HepG2 (cell line): ENCODE results near the gene GLO1. TPM values are rescaled to one million over a fixed set of nuclear protein-coding genes. Genes with fewer than 3 reads are reported as not detected.

ENCODE experiments used
- ARHGAP35 ChIP-seq: sonication (generic); formaldehyde crosslinking; IDR thresholded peaks from 2 replicates; pipeline ENCODE4 v1.9.0; 2022; ENCODE audit warnings: mild to moderate bottlenecking, inconsistent platforms, moderate library complexity, missing genetic modification reagents, borderline replicate concordance
- E2F1 ChIP-seq: sonication (generic); formaldehyde crosslinking; IDR thresholded peaks from 2 replicates; pipeline ENCODE4 v1.5.0; 2020; ENCODE audit warnings: missing genetic modification reagents
- HNRNPL ChIP-seq: fragments of 200-400 bp; formaldehyde crosslinking; IDR thresholded peaks from 2 replicates; pipeline ENCODE4 v1.6.1; 2017; ENCODE audit warnings: mild to moderate bottlenecking, low read depth, low read length
- KLF9 ChIP-seq: IDR thresholded peaks from 2 replicates; pipeline ENCODE4 v1.6.1; 2016; ENCODE audit warnings: low read depth
- NFATC3 ChIP-seq: sonication (generic); formaldehyde crosslinking; IDR thresholded peaks from 2 replicates; pipeline ENCODE4 v1.5.1; 2020; ENCODE audit warnings: mild to moderate bottlenecking, missing genetic modification reagents
- PBX3 ChIP-seq: sonication (generic); formaldehyde crosslinking; IDR thresholded peaks from 2 replicates; pipeline ENCODE4 v1.8.1; 2023; ENCODE audit warnings: missing genetic modification reagents, inconsistent platforms, borderline replicate concordance
- SIN3B ChIP-seq: fragments of 150-350 bp; IDR thresholded peaks from 2 replicates; pipeline ENCODE4 v1.6.1; 2014; ENCODE audit warnings: low read length
- TFDP2 ChIP-seq: sonication (generic); formaldehyde crosslinking; IDR thresholded peaks from 2 replicates; pipeline ENCODE4 v1.4.0; 2020; ENCODE audit warnings: missing genetic modification reagents
- TMF1 ChIP-seq: sonication (generic); formaldehyde crosslinking; IDR thresholded peaks from 2 replicates; pipeline ENCODE4 v1.8.1; 2022; ENCODE audit warnings: low read depth, missing genetic modification reagents
- ZBTB14 ChIP-seq: sonication (generic); formaldehyde crosslinking; IDR thresholded peaks from 2 replicates; pipeline ENCODE4 v1.4.0; 2020; ENCODE audit warnings: missing genetic modification reagents
- ZC3H4 ChIP-seq: sonication (generic); formaldehyde crosslinking; IDR thresholded peaks from 2 replicates; pipeline ENCODE4 v1.4.0; 2020; ENCODE audit warnings: missing genetic modification reagents, borderline replicate concordance
- ZNF121 ChIP-seq: sonication (generic); formaldehyde crosslinking; IDR thresholded peaks from 2 replicates; pipeline ENCODE4 v1.5.0; 2020; ENCODE audit warnings: mild to moderate bottlenecking, missing genetic modification reagents
- ZNF496 ChIP-seq: sonication (generic); formaldehyde crosslinking; IDR thresholded peaks from 2 replicates; pipeline ENCODE4 v1.8.1; 2023; ENCODE audit warnings: mild to moderate bottlenecking, moderate library complexity, missing genetic modification reagents; ENCODE audit not compliant: insufficient replicate concordance
- ZNF580 ChIP-seq: IDR thresholded peaks from 2 replicates; pipeline ENCODE4 v1.6.1; 2016; ENCODE audit warnings: low read depth, borderline replicate concordance
- ZNF670 ChIP-seq: sonication (generic); formaldehyde crosslinking; IDR thresholded peaks from 2 replicates; pipeline ENCODE4 v1.8.0; 2022; ENCODE audit warnings: mild to moderate bottlenecking, missing genetic modification reagents, borderline replicate concordance
- ZNF816 ChIP-seq: sonication (generic); formaldehyde crosslinking; IDR thresholded peaks from 2 replicates; pipeline ENCODE4 v1.8.0; 2022; ENCODE audit warnings: missing genetic modification reagents, mild to moderate bottlenecking, borderline replicate concordance
- polyA plus RNA-seq, 8 experiments: library from polyadenylated mRNA; depleted of rRNA in 3 of 8; stranded (reverse) in 7 of 8; unstranded in 1 of 8; fragments of >200 nt; fragmentation: Illumina TruSeq in 4 of 8; extraction: Trizol in 4 of 8; gene quantifications; 2 replicates each; pipeline versions ENCODE4 v1.2.1 to v1.2.3, GENCODE V29; 2011 to 2016; ENCODE audit warnings: low read depth in 4 of 8, missing spikeins in 1 of 8, mixed read lengths in 1 of 8; ENCODE audit not compliant: insufficient read depth in 1 of 8
- total RNA-seq, 5 experiments: library from RNA; depleted of rRNA; stranded (reverse); fragments of >200 nt; fragmentation: Illumina TruSeq; extraction: Trizol; gene quantifications; 2 replicates each; pipeline ENCODE4 v1.2.3, GENCODE V29; 2016; ENCODE audit warnings: low read depth in 1 of 5
- TF ChIP-seq, protein P1 (sequence below): IDR thresholded peaks from 2 replicates; pipeline ENCODE4 v1.4.0; 2020; ENCODE audit warnings: mild to moderate bottlenecking, missing genetic modification reagents
- TF ChIP-seq, protein P2 (sequence below), 2 experiments: fragments of 450-650 bp in 1 of 2; sonication (generic) in 1 of 2; formaldehyde crosslinking; IDR thresholded peaks; 2 replicates each; pipeline versions ENCODE4 v1.5.0 to v1.8.0; 2020 to 2022; ENCODE audit warnings: mild to moderate bottlenecking in 1 of 2, missing genetic modification reagents in 1 of 2

The GLO1 gene
- total and polyA plus RNA-seq, 2 of the 13 experiments (the other 11 are each of a cell fraction or from before 2014, with no cell fraction given) = 77.1 to 177 TPM

- TF ChIP-seq, protein P1, sequence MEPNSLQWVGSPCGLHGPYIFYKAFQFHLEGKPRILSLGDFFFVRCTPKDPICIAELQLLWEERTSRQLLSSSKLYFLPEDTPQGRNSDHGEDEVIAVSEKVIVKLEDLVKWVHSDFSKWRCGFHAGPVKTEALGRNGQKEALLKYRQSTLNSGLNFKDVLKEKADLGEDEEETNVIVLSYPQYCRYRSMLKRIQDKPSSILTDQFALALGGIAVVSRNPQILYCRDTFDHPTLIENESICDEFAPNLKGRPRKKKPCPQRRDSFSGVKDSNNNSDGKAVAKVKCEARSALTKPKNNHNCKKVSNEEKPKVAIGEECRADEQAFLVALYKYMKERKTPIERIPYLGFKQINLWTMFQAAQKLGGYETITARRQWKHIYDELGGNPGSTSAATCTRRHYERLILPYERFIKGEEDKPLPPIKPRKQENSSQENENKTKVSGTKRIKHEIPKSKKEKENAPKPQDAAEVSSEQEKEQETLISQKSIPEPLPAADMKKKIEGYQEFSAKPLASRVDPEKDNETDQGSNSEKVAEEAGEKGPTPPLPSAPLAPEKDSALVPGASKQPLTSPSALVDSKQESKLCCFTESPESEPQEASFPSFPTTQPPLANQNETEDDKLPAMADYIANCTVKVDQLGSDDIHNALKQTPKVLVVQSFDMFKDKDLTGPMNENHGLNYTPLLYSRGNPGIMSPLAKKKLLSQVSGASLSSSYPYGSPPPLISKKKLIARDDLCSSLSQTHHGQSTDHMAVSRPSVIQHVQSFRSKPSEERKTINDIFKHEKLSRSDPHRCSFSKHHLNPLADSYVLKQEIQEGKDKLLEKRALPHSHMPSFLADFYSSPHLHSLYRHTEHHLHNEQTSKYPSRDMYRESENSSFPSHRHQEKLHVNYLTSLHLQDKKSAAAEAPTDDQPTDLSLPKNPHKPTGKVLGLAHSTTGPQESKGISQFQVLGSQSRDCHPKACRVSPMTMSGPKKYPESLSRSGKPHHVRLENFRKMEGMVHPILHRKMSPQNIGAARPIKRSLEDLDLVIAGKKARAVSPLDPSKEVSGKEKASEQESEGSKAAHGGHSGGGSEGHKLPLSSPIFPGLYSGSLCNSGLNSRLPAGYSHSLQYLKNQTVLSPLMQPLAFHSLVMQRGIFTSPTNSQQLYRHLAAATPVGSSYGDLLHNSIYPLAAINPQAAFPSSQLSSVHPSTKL (CRISPR knock-in tag) = peak; percentile 11; the same call in 1 of the 2 replicates
- TF ChIP-seq PBX3 (CRISPR knock-in tag) = no peak
- no peak for TF ChIP-seq ZNF121 (CRISPR knock-in tag)
- TF ChIP-seq SIN3B = no peak
- TF ChIP-seq HNRNPL = no peak
- no peak; the same call in 1 of the 2 replicates for TF ChIP-seq NFATC3 (CRISPR knock-in tag)
- peak; percentile 9 for TF ChIP-seq KLF9 (CRISPR knock-in tag)
- TF ChIP-seq E2F1 = no peak
- TF ChIP-seq ZNF670 = no peak
- no peak for TF ChIP-seq ZNF816 (CRISPR knock-in tag)
- 0 out of 2 replicates have a peak, but pooled peaks have one; percentile 82 for TF ChIP-seq TMF1
- TF ChIP-seq ARHGAP35 = no peak
- TF ChIP-seq ZNF496 (CRISPR knock-in tag) = no peak
- no peak for TF ChIP-seq ZC3H4 (CRISPR knock-in tag)
- no peak for TF ChIP-seq ZNF580
- peak; percentile 15; the same call in 1 of the 2 replicates for TF ChIP-seq TFDP2
- peak; percentile 99 for TF ChIP-seq ZBTB14 (CRISPR knock-in tag)
- TF ChIP-seq, protein P2, sequence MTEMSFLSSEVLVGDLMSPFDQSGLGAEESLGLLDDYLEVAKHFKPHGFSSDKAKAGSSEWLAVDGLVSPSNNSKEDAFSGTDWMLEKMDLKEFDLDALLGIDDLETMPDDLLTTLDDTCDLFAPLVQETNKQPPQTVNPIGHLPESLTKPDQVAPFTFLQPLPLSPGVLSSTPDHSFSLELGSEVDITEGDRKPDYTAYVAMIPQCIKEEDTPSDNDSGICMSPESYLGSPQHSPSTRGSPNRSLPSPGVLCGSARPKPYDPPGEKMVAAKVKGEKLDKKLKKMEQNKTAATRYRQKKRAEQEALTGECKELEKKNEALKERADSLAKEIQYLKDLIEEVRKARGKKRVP (CRISPR knock-in tag; IDR thresholded peaks at IDR 0.05) = no peak; a peak in 1 of 4 replicates
Measured at GRCh38 chr6:38639498-38640215, 63.3 kb downstream of the GLO1 start, which contains the start of gene BTBD9 (continued).
